ENCODE data around the gene PTPRD. TPM values are rescaled to one million over a fixed set of nuclear protein-coding genes. Genes with fewer than 3 reads are reported as not detected.

PTPRD gene
- total RNA-seq, 2 donors from 2014 or later = 19.6 to 101 TPM

GRCh38 chr9:9751996-9752395 is 860.8 kb downstream of the PTPRD start:
- no peak for TF ChIP-seq CTCF (IDR thresholded peaks at IDR 0.05)
- peaks cover 7 to 31% of the 10 kb centered on the region in 2 donors for H3K4me1 ChIP-seq (ENCODE audit: control insufficient read depth in 1 of 2, low read depth in 2 of 2)
- H3K27ac ChIP-seq = peak overlapping the region in 1 of 2 donors; percentile 13
- DNase-seq (ENCODE audit: low spot score) (no peak), ATAC-seq (ENCODE audit: insufficient number of reproducible peaks, low FRiP score, low read depth) (no peak)
- no peak overlapping the region for H3K4me3 ChIP-seq
- no peaks in the 10 kb centered on the region for H3K9me3 ChIP-seq
- no peaks in the 10 kb centered on the region for H3K27me3 ChIP-seq (replicated peaks; ENCODE audit: insufficient read depth)
- no peaks in the 10 kb centered on the region for H3K36me3 ChIP-seq

- no peak for ATAC-seq (ENCODE audit: insufficient number of reproducible peaks, low FRiP score, low read depth)
- H3K4me1 ChIP-seq (ENCODE audit: control insufficient read depth in 1 of 2, low read depth in 2 of 2) = peaks cover 7 to 33% of the 10 kb centered on the region in 2 donors
Observed at GRCh38 chr9:9750719-9751118, 862.1 kb downstream of the PTPRD start.

GRCh38 chr9:9749591-9749990 is 863.2 kb downstream of the PTPRD start:
- H3K27me3 ChIP-seq (replicated peaks; ENCODE audit: insufficient read depth) = no peaks in the 10 kb centered on the region
- ATAC-seq (ENCODE audit: insufficient number of reproducible peaks, low FRiP score, low read depth) (no peak), DNase-seq (ENCODE audit: low spot score) (no peak)
- peaks cover 7 to 37% of the 10 kb centered on the region in 2 donors for H3K4me1 ChIP-seq (ENCODE audit: control insufficient read depth in 1 of 2, low read depth in 2 of 2)
- no peak overlapping the region for H3K27ac ChIP-seq
- TF ChIP-seq CTCF (IDR thresholded peaks at IDR 0.05) = no peak
- H3K9me3 ChIP-seq = no peaks in the 10 kb centered on the region
- no peak overlapping the region for H3K4me3 ChIP-seq
- H3K36me3 ChIP-seq = no peaks in the 10 kb centered on the region

More at GRCh38 chr9:9750719-9751118, 862.1 kb downstream of the PTPRD start:
- no peak for DNase-seq (ENCODE audit: low spot score)
- H3K4me3 ChIP-seq = no peak overlapping the region
- no peak overlapping the region for H3K27ac ChIP-seq
- no peaks in the 10 kb centered on the region for H3K27me3 ChIP-seq (replicated peaks; ENCODE audit: insufficient read depth)
- no peaks in the 10 kb centered on the region for H3K36me3 ChIP-seq
- no peaks in the 10 kb centered on the region for H3K9me3 ChIP-seq
- no peak for TF ChIP-seq CTCF (IDR thresholded peaks at IDR 0.05)

- Histone ChIP-seq H3K36me3 (no peaks in the 10 kb centered on the region), H3K4me1 (ENCODE audit: control insufficient read depth in 1 of 2, low read depth in 2 of 2) (peaks cover 1 to 25% of the 10 kb centered on the region in 2 donors), H3K4me3 (no peak overlapping the region), H3K27ac (no peak overlapping the region), H3K27me3 (replicated peaks; ENCODE audit: insufficient read depth) (no peaks in the 10 kb centered on the region), H3K9me3 (no peaks in the 10 kb centered on the region)
- ATAC-seq (ENCODE audit: insufficient number of reproducible peaks, low FRiP score, low read depth) (no peak), DNase-seq (ENCODE audit: low spot score) (no peak)
- no peak for TF ChIP-seq CTCF (IDR thresholded peaks at IDR 0.05)
Observed at GRCh38 chr9:9747787-9748186, 865.0 kb downstream of the PTPRD start.

GRCh38 chr9:9746826-9747225 is 866.0 kb downstream of the PTPRD start:
- ATAC-seq (ENCODE audit: insufficient number of reproducible peaks, low FRiP score, low read depth) (no peak), DNase-seq (ENCODE audit: low spot score) (no peak)
- H3K27me3 ChIP-seq (replicated peaks; ENCODE audit: insufficient read depth) = no peaks in the 10 kb centered on the region
- peaks cover 0 to 16% of the 10 kb centered on the region in 2 donors for H3K4me1 ChIP-seq (ENCODE audit: control insufficient read depth in 1 of 2, low read depth in 2 of 2)
- no peaks in the 10 kb centered on the region for H3K36me3 ChIP-seq
- no peaks in the 10 kb centered on the region for H3K9me3 ChIP-seq
- no peak overlapping the region for H3K27ac ChIP-seq
- no peak overlapping the region for H3K4me3 ChIP-seq
- TF ChIP-seq CTCF (IDR thresholded peaks at IDR 0.05) = no peak
